HepG2 (cell line): ENCODE data around the gene CASKIN1. TPM values are rescaled to one million over a fixed set of nuclear protein-coding genes. Genes with fewer than 3 reads are reported as not detected.

Experiments
- ATAC-seq: fragments of 200-7000 bp; cut with Tn5 transposase; 3 replicates; pipeline ENCODE4 v1.9.1; 2020; ENCODE audit warnings: mild to moderate bottlenecking, moderate library complexity
- BruUV-seq: library from RNA; stranded (reverse); fragments of 400-500 nt; replicated peaks from 2 replicates; lab custom pipeline; 2021; lab: Mats Ljungman, UMichigan
- CTCF ChIA-PET: fragments of 300-600 bp; formaldehyde crosslinking; extraction: SDS; loops from one replicate; lab custom pipeline; 2021; ENCODE audit warnings: low total read pairs, inconsistent platforms, low intra/inter-chr PET ratio; lab: Yijun Ruan, JAX
- POLR2A ChIA-PET: fragments of 350-600 bp; sonication (Branson Sonifier 250); formaldehyde crosslinking; loops from one replicate; lab custom pipeline; 2020; ENCODE audit warnings: antibody characterized with exemption, inconsistent platforms; lab: Yijun Ruan, JAX
- DNase-seq: peaks from one replicate; pipeline ENCODE4 v3.0.0-alpha.2; 2015; ENCODE audit warnings: low spot score
- FAIRE-seq: peaks from 3 replicates; lab custom pipeline; 2011; peaks lifted over from hg19 to GRCh38; lab: Jason Lieb, UNC
- H2AFZ ChIP-seq: one replicate; pipeline ENCODE4 v1.6.1; 2011; ENCODE audit warnings: low read length, inconsistent platforms
- H3K27ac ChIP-seq: fragments of 300-600 bp; 3 replicates; pipeline ENCODE4 v1.8.0; 2011; ENCODE audit warnings: mixed run types, mild to moderate bottlenecking, mixed read lengths, low read length, inconsistent platforms; ENCODE audit not compliant: insufficient read depth; ENCODE audit errors: extremely low read length
- H3K27me3 ChIP-seq, 2 experiments: fragments of 200-600 bp in 1 of 2; 2 replicates in 1 of 2; 3 replicates in 1 of 2; pipeline versions ENCODE4 v1.6.0 to v1.8.0; 2011; ENCODE audit warnings: low read length in 2 of 2, mild to moderate bottlenecking in 2 of 2, moderate library complexity in 2 of 2, inconsistent platforms in 1 of 2; ENCODE audit not compliant: insufficient read depth in 2 of 2, control insufficient read depth in 1 of 2
- H3K36me3 ChIP-seq, 2 experiments: fragments of 200-600 bp in 1 of 2; replicated peaks in 1 of 2; 2 replicates in 1 of 2; 3 replicates in 1 of 2; pipeline versions ENCODE4 v1.5.1 to v1.8.0; 2011; ENCODE audit warnings: low read length in 2 of 2, inconsistent platforms in 1 of 2; ENCODE audit not compliant: insufficient read depth in 2 of 2, control insufficient read depth in 1 of 2
- H3K4me1 ChIP-seq: 2 replicates; pipeline ENCODE4 v1.5.1; 2012; ENCODE audit warnings: low read length, inconsistent platforms; ENCODE audit not compliant: insufficient read depth
- H3K4me2 ChIP-seq: 2 replicates; pipeline ENCODE4 v1.6.0; 2011; ENCODE audit warnings: low read depth, low read length, inconsistent platforms
- H3K4me3 ChIP-seq, 3 experiments: fragments of 200-600 bp in 1 of 3; sonication (generic), shearing (Covaris generic) in 1 of 3; replicated peaks in 1 of 3; 2 replicates each; pipeline ENCODE4 v1.5.1; 2011 to 2016; ENCODE audit warnings: low read length in 3 of 3, inconsistent platforms in 2 of 3, low read depth in 2 of 3, mild to moderate bottlenecking in 2 of 3, control low read depth in 1 of 3, mixed read lengths in 1 of 3; ENCODE audit not compliant: insufficient read depth in 1 of 3
- H3K79me2 ChIP-seq: one replicate; pipeline ENCODE4 v1.6.1; 2011; ENCODE audit warnings: low read length, inconsistent platforms; ENCODE audit not compliant: insufficient read depth
- H3K9ac ChIP-seq: 2 replicates; pipeline ENCODE4 v1.6.0; 2011; ENCODE audit warnings: mild to moderate bottlenecking, low read depth, low read length, inconsistent platforms; ENCODE audit not compliant: insufficient read depth
- H3K9me3 ChIP-seq: 2 replicates; pipeline ENCODE4 v1.5.1; 2012; ENCODE audit warnings: mild to moderate bottlenecking, low read length
- H4K20me1 ChIP-seq: 2 replicates; pipeline ENCODE4 v1.6.0; 2011; ENCODE audit warnings: inconsistent platforms, mild to moderate bottlenecking, low read length, moderate library complexity; ENCODE audit not compliant: insufficient read depth
- CHCHD3 ChIP-seq: sonication (generic); formaldehyde crosslinking; IDR thresholded peaks from 2 replicates; pipeline ENCODE4 v1.8.0; 2022; ENCODE audit warnings: mild to moderate bottlenecking, missing genetic modification reagents, moderate library complexity
- HNRNPL ChIP-seq: fragments of 200-400 bp; formaldehyde crosslinking; IDR thresholded peaks from 2 replicates; pipeline ENCODE4 v1.6.1; 2017; ENCODE audit warnings: mild to moderate bottlenecking, low read depth, low read length
- MTA1 ChIP-seq: sonication (generic); formaldehyde crosslinking; IDR thresholded peaks from 2 replicates; pipeline ENCODE4 v1.4.0; 2020; ENCODE audit warnings: missing genetic modification reagents, mild to moderate bottlenecking, borderline replicate concordance
- SNAPC2 ChIP-seq: sonication (generic); formaldehyde crosslinking; IDR thresholded peaks from 2 replicates; pipeline ENCODE4 v1.8.1; 2022; ENCODE audit warnings: mild to moderate bottlenecking, missing genetic modification reagents
- ZBTB3 ChIP-seq: sonication (generic); formaldehyde crosslinking; IDR thresholded peaks from 2 replicates; pipeline ENCODE4 v1.4.0; 2020; ENCODE audit warnings: low read depth, mild to moderate bottlenecking, moderate library complexity, missing genetic modification reagents, borderline replicate concordance
- ZNF121 ChIP-seq: sonication (generic); formaldehyde crosslinking; IDR thresholded peaks from 2 replicates; pipeline ENCODE4 v1.5.0; 2020; ENCODE audit warnings: mild to moderate bottlenecking, missing genetic modification reagents
- ZNF501 ChIP-seq: sonication (generic); formaldehyde crosslinking; IDR thresholded peaks from 2 replicates; pipeline ENCODE4 v1.5.1; 2020; ENCODE audit warnings: mild to moderate bottlenecking, moderate library complexity, missing genetic modification reagents
- ZNF556 ChIP-seq: sonication (generic); formaldehyde crosslinking; IDR thresholded peaks from 2 replicates; pipeline ENCODE4 v1.4.0; 2020; ENCODE audit warnings: mild to moderate bottlenecking, missing genetic modification reagents, borderline replicate concordance
- ZNF629 ChIP-seq: sonication (generic); formaldehyde crosslinking; conservative IDR thresholded peaks from 2 replicates; pipeline ENCODE4 v1.5.0; 2020; ENCODE audit warnings: missing genetic modification reagents
- WGBS: methylation state at CpG from one replicate; pipeline ENCODE4 v1.1.6; 2017; ENCODE audit warnings: low lambda C conversion rate; 5-methylcytosine and 5-hydroxymethylcytosine counted together
- in situ Hi-C: cut with HindIII; loops from 2 replicates; pipeline ENCODE4 v1.10.0; 2017; ENCODE audit warnings: low pct_unique_long_range_greater_than_20kb; ENCODE audit not compliant: extremely low pct_ligation_motif_present
- intact Hi-C: fragments of 100-400 bp; cut with micrococcal nuclease; formaldehyde crosslinking; loops from one replicate; pipeline ENCODE4 v1.10.0; 2022; ENCODE audit not compliant: unreplicated experiment
- polyA plus RNA-seq, 8 experiments: library from polyadenylated mRNA; depleted of rRNA in 3 of 8; stranded (reverse) in 7 of 8; unstranded in 1 of 8; fragments of >200 nt; fragmentation: Illumina TruSeq in 4 of 8; extraction: Trizol in 4 of 8; gene quantifications; 2 replicates each; pipeline versions ENCODE4 v1.2.1 to v1.2.3, GENCODE V29; 2011 to 2016; ENCODE audit warnings: low read depth in 4 of 8, missing spikeins in 1 of 8, mixed read lengths in 1 of 8; ENCODE audit not compliant: insufficient read depth in 1 of 8
- total RNA-seq, 5 experiments: library from RNA; depleted of rRNA; stranded (reverse); fragments of >200 nt; fragmentation: Illumina TruSeq; extraction: Trizol; gene quantifications; 2 replicates each; pipeline ENCODE4 v1.2.3, GENCODE V29; 2016; ENCODE audit warnings: low read depth in 1 of 5
- TF ChIP-seq, protein P1 (sequence below): sonication (generic); formaldehyde crosslinking; IDR thresholded peaks from 2 replicates; pipeline ENCODE4 v1.4.0; 2020; ENCODE audit warnings: mild to moderate bottlenecking, missing genetic modification reagents

CASKIN1 gene
- total and polyA plus RNA-seq, 2 of the 13 experiments (the other 11 are each of a cell fraction or from before 2014, with no cell fraction given), result 1.2 to 2.2 TPM

DNA sequence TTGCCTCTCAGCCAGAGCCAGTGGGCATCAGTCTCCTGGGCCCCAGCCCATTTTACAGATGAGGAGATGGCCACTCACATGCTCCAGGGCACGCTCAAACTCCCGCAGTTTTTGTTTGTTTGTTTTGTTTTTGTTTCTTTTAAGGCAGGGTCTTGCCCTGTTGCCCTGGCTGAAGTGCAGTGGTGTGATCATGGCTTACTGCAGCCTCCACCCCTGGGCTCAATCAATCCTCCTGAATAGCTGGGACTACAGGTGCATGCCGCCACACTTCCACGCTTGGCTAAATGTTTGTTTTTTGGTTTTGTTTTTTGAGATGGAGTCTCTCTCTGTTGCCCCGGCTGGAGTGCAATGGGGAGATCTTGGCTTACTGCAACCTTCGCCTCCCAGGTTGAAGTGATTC, 30.5 kb upstream of the CASKIN1 start:
- BruUV-seq, result no TSS peak
- in situ Hi-C loops, result no loop called here
- H3K4me3 ChIP-seq, result no peak overlapping the region
- H2AFZ ChIP-seq, result no peak overlapping the region
- peak overlapping the region; percentile 62; the same call in 1 of the 2 replicates for H3K4me2 ChIP-seq
- no peak for ATAC-seq
- no peak for FAIRE-seq
- H3K27ac ChIP-seq, result no peak overlapping the region
- peaks cover 30% of the 10 kb centered on the region for H3K4me1 ChIP-seq
- WGBS, result 91% methylated on average over 6 of the region's 6 CpGs
- no peaks in the 10 kb centered on the region for H3K9me3 ChIP-seq
- no peak overlapping the region for H3K9ac ChIP-seq
- peaks cover 17 to 33% of the 10 kb centered on the region in 2 experiments; a peak in 3 of 5 replicates for H3K36me3 ChIP-seq
- no peak for DNase-seq
- TF ChIP-seq ZNF121 (CRISPR knock-in tag), result peak; percentile 40; the same call in 1 of the 2 replicates
- TF ChIP-seq ZNF629 (CRISPR knock-in tag), result peak; percentile 80
- TF ChIP-seq CHCHD3, result no peak
- TF ChIP-seq HNRNPL, result no peak
- no peak for TF ChIP-seq ZNF501 (CRISPR knock-in tag)
- TF ChIP-seq SNAPC2, result no peak
- no peak for TF ChIP-seq ZNF556 (CRISPR knock-in tag)
- TF ChIP-seq MTA1, result 0 out of 2 replicates have a peak, but pooled peaks have one; percentile 1
- TF ChIP-seq, protein P1, sequence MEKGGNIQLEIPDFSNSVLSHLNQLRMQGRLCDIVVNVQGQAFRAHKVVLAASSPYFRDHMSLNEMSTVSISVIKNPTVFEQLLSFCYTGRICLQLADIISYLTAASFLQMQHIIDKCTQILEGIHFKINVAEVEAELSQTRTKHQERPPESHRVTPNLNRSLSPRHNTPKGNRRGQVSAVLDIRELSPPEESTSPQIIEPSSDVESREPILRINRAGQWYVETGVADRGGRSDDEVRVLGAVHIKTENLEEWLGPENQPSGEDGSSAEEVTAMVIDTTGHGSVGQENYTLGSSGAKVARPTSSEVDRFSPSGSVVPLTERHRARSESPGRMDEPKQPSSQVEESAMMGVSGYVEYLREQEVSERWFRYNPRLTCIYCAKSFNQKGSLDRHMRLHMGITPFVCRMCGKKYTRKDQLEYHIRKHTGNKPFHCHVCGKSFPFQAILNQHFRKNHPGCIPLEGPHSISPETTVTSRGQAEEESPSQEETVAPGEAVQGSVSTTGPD, result 0 out of 2 replicates have a peak, but pooled peaks have one; percentile 10
- no peak for TF ChIP-seq ZBTB3 (CRISPR knock-in tag)
- TF ChIP-seq, all 625 proteins: peak for 4
- intact Hi-C loops, result no loop called here
- ChIA-PET POLR2A (interaction anchor here (0.7 to 3.1 kb wide), 17 partner anchors 10 to 79 kb away, joined by 3 to 56 read pairs (median 4); partner anchors contain the start of genes BRICD5, DNASE1L2, ECI1 and PGP), CTCF (no interaction called here)
- H4K20me1 ChIP-seq, result peaks cover 11% of the 10 kb centered on the region
- no peaks in the 10 kb centered on the region for H3K27me3 ChIP-seq
- H3K79me2 ChIP-seq, result peaks cover 18% of the 10 kb centered on the region
